Activated T-cell treated with anti-CD3 and anti-CD28 coated beads for 24 hours (primary cell): ENCODE data around the gene RARG.
"Not testable (repeated sequence)": the region's sequence is repeated elsewhere in the genome, so short reads cannot be mapped to it uniquely, and the experiment has no call there.

Experiments
- DNase-seq: peaks from one replicate; pipeline ENCODE4 v3.0.0-alpha.2; 2020; ENCODE audit warnings: low read depth

The RARG gene

GRCh38 chr12:53169644-53170043, 62.4 kb downstream of the RARG start:
- DNase-seq, result no peak

- DNase-seq, result no peak
Measured at GRCh38 chr12:53166837-53167236, 65.2 kb downstream of the RARG start.

GRCh38 chr12:53163008-53163407, 69.0 kb downstream of the RARG start:
- not testable (repeated sequence) for DNase-seq

- no peak for DNase-seq
Measured at GRCh38 chr12:53161119-53161911, 70.7 kb downstream of the RARG start.

- DNase-seq, result no peak
Measured at GRCh38 chr12:53160673-53161072, 71.3 kb downstream of the RARG start.
